Skeletal muscle tissue (tissue), 4 donors: ENCODE data around the gene SNPH. TPM values are rescaled to one million over a fixed set of nuclear protein-coding genes. Genes with fewer than 3 reads are reported as not detected.

Source experiments
- H3K27ac ChIP-seq: one replicate; pipeline ENCODE4 v1.7.0; 2013; ENCODE audit warnings: mild to moderate bottlenecking, low read depth, low read length, inconsistent platforms
- H3K27me3 ChIP-seq, 3 donors: one replicate each; pipeline ENCODE4 v1.7.0; 2013; ENCODE audit warnings: low read length in 3 of 3; ENCODE audit not compliant: control insufficient read depth in 3 of 3, insufficient read depth in 3 of 3
- H3K36me3 ChIP-seq, 3 donors: one replicate each; pipeline ENCODE4 v1.7.0; 2013; ENCODE audit warnings: low read length in 3 of 3; ENCODE audit not compliant: control insufficient read depth in 3 of 3, insufficient read depth in 3 of 3
- H3K4me1 ChIP-seq, 3 donors: one replicate each; pipeline ENCODE4 v1.7.0; 2013; ENCODE audit warnings: low read length in 3 of 3, mild to moderate bottlenecking in 3 of 3; ENCODE audit not compliant: control insufficient read depth in 3 of 3, insufficient read depth in 3 of 3
- H3K4me3 ChIP-seq, 3 donors: one replicate each; pipeline ENCODE4 v1.7.0; 2013; ENCODE audit warnings: low read length in 3 of 3
- H3K9ac ChIP-seq, 3 donors: one replicate each; pipeline ENCODE4 v1.7.0; 2013; ENCODE audit warnings: low read length in 3 of 3, mild to moderate bottlenecking in 3 of 3, moderate library complexity in 2 of 3, low read depth in 1 of 3
- H3K9me3 ChIP-seq, 3 donors: one replicate each; pipeline ENCODE4 v1.7.0; 2013; ENCODE audit warnings: low read length in 3 of 3; ENCODE audit not compliant: control insufficient read depth in 3 of 3
- total RNA-seq: library from RNA; depleted of rRNA; stranded (reverse); fragments of >200 nt; gene quantifications from one replicate; pipeline ENCODE4 v1.2.3, GENCODE V29; 2014
- donor health status: Osteomylitis.

SNPH gene
- total RNA-seq, 1 donor from 2014 or later, result 3.7 TPM

DNA sequence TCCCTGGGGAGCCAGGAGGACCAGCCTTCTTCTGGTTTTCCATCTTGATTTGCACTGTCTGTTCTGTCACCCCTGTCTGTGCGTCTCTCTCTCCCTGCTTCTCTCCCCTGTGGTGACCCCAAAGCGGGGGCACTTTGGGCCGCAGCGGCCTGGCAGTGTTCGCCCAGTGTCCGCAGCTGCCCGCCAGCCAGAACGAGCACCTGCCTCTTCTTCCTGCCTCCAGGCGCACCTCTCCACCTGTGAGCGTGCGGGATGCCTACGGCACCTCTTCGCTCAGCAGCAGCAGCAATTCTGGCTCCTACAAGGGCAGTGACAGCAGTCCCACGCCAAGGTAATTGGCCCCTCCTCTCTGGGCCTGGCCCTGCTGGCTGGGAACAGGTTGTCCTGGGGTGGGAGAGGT, 30.8 kb downstream of the SNPH start:
- Histone ChIP-seq H3K9me3 (no peaks in the 10 kb centered on the region), H3K4me3 (no peak overlapping the region), H3K9ac (no peak overlapping the region), H3K36me3 (peaks cover 0 to 12% (median 5%) of the 10 kb centered on the region in 3 donors), H3K4me1 (peaks cover 0 to 13% (median 8%) of the 10 kb centered on the region in 3 donors), H3K27ac (no peak overlapping the region), H3K27me3 (no peaks in the 10 kb centered on the region)

DNA sequence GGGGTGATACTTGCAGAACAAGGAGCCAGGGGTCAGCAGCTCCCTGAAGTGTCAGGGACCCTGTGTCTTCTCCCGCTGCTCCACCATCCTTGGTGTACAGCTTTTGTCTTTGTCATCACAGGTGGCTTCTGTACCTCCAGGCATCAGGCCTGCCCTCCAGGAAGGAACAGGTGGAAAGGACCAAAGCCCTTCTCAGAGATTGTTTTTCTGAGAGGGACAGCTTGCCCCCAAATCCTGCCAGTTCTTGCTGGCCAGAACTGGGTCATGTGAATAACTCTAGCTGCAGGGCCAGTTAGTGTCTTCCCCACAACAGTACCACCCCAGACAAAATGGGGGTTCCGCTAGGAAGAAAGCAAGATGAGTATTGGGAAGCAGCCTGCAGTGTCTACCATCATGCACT, 31.4 kb downstream of the SNPH start:
- no peak overlapping the region for H3K9ac ChIP-seq
- H3K9me3 ChIP-seq, result no peaks in the 10 kb centered on the region
- H3K36me3 ChIP-seq, result peaks cover 0 to 12% (median 5%) of the 10 kb centered on the region in 3 donors
- H3K4me3 ChIP-seq, result no peak overlapping the region
- no peaks in the 10 kb centered on the region for H3K27me3 ChIP-seq
- no peak overlapping the region for H3K27ac ChIP-seq
- H3K4me1 ChIP-seq, result peaks cover 0 to 9% (median 4%) of the 10 kb centered on the region in 3 donors

DNA sequence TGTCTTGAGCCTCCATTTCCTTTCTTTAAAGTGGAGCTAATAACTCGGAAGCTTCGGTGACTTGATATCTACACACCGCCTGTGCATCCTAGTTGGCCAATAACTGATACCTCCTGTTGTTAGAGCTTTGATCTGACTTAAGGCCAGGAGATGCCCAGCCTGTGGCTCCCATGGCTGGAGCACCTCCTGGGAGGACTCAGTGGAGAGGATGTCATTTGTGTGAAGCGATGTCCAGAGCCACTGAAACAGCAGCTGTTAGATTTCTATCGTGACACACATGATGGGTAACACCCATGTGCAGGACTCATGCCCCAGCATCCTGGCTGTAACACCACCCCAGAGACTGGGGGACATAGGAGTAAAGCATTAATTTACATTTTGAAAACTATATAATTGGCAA, 32.1 kb downstream of the SNPH start:
- Histone ChIP-seq H3K9ac (no peak overlapping the region), H3K36me3 (peaks cover 0 to 12% (median 5%) of the 10 kb centered on the region in 3 donors), H3K27ac (no peak overlapping the region), H3K9me3 (no peaks in the 10 kb centered on the region), H3K4me3 (no peak overlapping the region), H3K4me1 (peaks cover 0 to 9% (median 4%) of the 10 kb centered on the region in 3 donors), H3K27me3 (no peaks in the 10 kb centered on the region)

DNA sequence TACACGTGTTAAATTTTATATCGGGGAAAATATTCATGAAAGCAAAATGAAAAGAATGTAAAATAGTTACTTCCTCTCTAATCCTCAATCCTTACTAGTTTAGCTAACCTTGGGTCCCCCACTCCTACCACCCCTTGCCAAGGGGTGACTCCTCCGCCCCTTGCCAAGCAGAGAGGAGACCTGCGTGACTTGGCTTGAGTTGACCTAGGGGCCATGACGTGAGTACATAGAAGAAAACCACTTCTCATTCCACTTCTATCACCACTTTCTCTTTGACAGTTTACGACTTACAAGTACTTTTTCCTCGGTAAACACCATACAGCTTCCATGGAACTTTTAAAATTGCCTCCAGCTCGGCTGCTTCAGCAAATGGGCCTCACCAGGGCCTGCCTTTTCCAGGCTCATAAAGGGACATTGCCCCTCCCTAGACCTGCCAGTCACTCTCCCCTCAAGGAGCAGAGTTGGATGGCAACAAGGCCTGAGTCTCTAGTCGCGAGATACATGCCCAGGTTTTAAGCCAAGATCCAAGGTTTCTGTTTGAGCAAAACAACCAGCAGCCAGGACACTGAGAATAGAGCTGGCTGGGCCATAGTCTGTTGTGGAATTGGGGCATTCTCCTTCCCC, 32.9 kb downstream of the SNPH start:
- H3K36me3 ChIP-seq, result peaks cover 0 to 12% (median 5%) of the 10 kb centered on the region in 3 donors
- H3K4me1 ChIP-seq, result peaks cover 0 to 5% (median 4%) of the 10 kb centered on the region in 3 donors
- H3K27ac ChIP-seq, result no peak overlapping the region
- no peak overlapping the region for H3K4me3 ChIP-seq
- H3K9me3 ChIP-seq, result no peaks in the 10 kb centered on the region
- H3K27me3 ChIP-seq, result no peaks in the 10 kb centered on the region
- no peak overlapping the region for H3K9ac ChIP-seq

DNA sequence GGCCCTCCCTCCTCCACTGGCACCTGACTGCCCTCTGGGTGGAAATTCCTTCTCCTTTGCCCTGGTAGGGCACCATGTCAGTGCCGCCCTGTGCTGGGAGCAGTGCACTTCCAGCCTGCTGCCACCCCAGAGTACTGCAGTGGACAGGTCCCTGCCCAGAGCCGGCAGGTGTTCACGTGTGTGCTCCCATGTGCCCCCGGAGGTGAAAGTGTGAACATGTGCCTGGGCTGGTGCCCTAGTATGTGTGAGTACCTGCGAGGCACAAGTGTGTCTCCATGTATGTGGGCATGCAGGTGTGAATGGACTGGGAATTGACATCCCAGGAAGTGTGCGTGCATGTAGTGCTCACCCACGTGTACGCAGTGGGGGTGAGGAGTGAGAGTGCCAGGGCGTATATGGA, 33.4 kb downstream of the SNPH start:
- H3K9me3 ChIP-seq, result no peaks in the 10 kb centered on the region
- H3K36me3 ChIP-seq, result peaks cover 0 to 12% (median 5%) of the 10 kb centered on the region in 3 donors
- H3K27ac ChIP-seq, result no peak overlapping the region
- peaks cover 0 to 2% (median 2%) of the 10 kb centered on the region in 3 donors for H3K4me1 ChIP-seq
- no peak overlapping the region for H3K9ac ChIP-seq
- no peaks in the 10 kb centered on the region for H3K27me3 ChIP-seq
- no peak overlapping the region for H3K4me3 ChIP-seq

DNA sequence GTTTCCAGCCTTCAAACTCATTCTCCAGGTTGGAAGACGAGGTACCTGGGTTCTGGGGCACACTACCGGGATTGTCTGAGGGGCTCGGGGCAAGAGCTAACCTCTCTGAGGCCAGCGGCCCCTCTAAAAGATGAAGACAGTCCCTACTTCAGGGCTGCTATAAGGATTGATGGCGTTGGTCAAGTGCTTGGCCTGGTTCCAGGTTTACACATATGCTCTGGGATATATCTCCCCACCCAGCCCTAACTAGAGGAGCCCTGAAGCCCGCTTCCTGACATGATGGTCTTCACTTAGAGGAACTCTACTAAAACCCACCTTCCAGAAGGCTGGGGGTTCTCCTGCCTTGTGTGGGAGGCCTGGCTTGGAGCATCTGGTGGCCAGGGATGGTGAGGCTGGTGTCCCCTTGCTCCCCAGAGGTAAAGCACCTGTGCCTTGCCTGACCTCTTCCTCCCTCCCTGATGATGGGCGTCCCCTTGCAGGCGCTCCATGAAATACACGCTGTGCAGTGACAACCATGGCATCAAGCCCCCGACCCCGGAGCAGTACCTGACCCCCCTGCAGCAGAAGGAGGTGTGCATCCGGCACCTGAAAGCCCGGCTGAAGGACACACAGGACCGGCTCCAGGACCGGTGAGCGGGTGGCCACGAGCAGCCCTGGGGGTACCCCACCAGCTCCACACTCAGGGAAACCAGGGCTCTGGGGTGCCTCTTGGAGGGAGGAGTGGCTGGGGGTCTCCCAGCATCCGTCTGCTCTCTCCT, 34.2 kb downstream of the SNPH start:
- H3K9ac ChIP-seq, result no peak overlapping the region
- H3K27ac ChIP-seq, result no peak overlapping the region
- peaks cover 0 to 2% (median 2%) of the 10 kb centered on the region in 3 donors for H3K4me1 ChIP-seq
- H3K27me3 ChIP-seq, result no peaks in the 10 kb centered on the region
- H3K4me3 ChIP-seq, result no peak overlapping the region
- peaks cover 3 to 12% (median 11%) of the 10 kb centered on the region in 3 donors for H3K36me3 ChIP-seq
- H3K9me3 ChIP-seq, result no peaks in the 10 kb centered on the region

DNA sequence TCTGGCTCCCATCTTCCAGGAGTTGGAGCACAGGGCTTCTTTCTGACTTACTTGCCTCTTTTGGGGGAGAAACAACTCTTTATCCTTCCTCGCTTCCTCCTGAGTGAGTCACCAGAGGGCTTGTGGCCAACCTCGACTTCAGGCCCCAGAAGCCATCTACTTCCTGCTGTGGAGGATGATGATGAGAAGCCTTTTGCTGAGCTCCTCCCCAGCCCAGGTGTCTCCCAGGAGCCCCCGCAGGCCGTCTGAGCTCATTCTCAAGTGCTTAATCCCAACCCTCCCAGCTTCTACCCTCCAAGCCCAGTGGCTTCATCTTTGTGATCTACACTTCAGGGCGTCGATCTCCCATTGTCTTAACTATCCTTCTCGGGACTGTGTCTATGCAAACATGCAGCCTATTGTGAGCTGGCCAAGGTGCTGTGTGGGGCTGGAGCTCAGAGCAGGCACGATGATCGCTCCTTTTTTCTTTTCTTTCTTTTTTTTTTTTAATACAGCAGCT, 35.0 kb downstream of the SNPH start:
- H3K9ac ChIP-seq, result no peak overlapping the region
- peaks cover 0 to 2% (median 2%) of the 10 kb centered on the region in 3 donors for H3K4me1 ChIP-seq
- peaks cover 3 to 14% (median 12%) of the 10 kb centered on the region in 3 donors for H3K36me3 ChIP-seq
- H3K4me3 ChIP-seq, result no peak overlapping the region
- no peaks in the 10 kb centered on the region for H3K9me3 ChIP-seq
- no peak overlapping the region for H3K27ac ChIP-seq
- H3K27me3 ChIP-seq, result no peaks in the 10 kb centered on the region

DNA sequence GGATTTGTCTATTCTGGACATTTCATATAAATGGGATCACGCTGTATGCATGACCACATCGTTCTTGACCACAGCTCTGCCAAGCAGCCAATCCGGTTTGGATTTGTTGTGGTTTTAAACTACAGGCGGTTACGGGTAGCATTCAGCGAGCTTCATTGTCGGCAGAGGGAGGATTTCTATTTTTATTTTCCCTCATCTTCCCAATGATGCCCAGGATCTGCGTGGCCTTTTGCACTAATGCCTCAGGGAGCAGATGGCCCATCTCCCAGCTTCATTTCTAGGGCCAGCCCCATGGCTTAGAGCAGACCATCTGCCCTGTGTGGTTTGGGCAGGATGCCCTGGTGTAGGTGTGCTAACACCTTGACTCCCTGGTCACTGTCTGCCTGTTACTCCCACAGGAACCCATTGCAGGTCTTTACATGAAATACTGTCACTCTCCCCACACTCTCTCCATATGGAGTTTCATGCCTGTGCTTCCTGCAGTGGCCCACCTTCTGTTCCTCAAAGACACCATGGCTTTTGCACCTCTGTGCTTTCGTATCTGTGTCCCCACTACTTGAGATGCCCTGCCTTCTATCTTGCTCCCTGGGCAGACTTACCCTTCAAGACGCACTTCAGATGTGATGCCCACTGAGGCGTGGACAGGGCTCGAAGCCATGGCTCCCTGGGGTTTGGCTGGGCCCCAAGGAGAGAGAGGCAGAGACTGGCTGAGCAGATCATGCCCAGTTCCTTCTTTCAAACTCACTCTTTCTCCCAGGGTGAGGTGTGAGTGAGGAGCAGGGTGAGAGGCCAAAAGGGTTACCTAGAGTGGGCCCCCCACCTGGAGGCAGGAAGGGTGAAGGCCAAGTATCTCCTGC, 36.8 kb downstream of the SNPH start:
- Histone ChIP-seq H3K36me3 (peaks cover 3 to 14% (median 9%) of the 10 kb centered on the region in 3 donors), H3K27me3 (no peaks in the 10 kb centered on the region), H3K9me3 (no peaks in the 10 kb centered on the region), H3K27ac (no peak overlapping the region), H3K4me1 (peaks cover 0 to 2% (median 2%) of the 10 kb centered on the region in 3 donors), H3K9ac (no peak overlapping the region), H3K4me3 (no peak overlapping the region)

DNA sequence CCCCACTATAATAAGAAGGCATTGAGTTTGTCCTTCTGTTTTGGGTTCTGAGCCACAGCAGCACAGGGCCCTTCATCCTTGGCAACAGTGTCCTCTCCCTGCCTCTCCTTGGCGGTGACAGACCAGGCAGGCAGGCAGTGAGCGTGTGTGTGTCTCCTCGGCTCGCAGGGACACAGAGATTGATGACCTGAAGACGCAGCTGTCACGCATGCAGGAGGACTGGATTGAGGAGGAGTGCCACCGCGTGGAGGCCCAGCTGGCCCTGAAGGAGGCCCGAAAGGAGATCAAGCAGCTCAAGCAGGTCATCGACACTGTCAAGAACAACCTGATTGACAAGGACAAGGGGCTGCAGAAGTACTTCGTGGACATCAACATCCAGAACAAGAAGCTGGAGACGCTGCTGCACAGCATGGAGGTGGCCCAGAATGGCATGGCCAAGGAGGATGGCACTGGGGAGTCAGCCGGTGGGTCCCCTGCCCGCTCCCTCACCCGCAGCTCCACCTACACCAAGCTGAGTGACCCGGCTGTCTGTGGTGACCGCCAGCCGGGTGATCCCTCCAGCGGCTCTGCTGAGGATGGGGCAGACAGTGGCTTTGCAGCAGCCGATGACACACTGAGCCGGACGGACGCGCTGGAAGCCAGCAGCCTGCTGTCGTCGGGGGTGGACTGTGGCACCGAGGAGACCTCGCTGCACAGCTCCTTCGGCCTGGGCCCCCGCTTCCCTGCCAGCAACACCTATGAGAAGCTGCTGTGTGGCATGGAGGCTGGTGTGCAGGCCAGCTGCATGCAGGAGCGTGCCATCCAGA, 38.8 kb downstream of the SNPH start:
- no peak overlapping the region for H3K9ac ChIP-seq
- H3K4me1 ChIP-seq, result peaks cover 0 to 2% (median 0%) of the 10 kb centered on the region in 3 donors
- no peak overlapping the region for H3K27ac ChIP-seq
- no peaks in the 10 kb centered on the region for H3K9me3 ChIP-seq
- peaks cover 3 to 9% (median 3%) of the 10 kb centered on the region in 3 donors for H3K36me3 ChIP-seq
- no peak overlapping the region for H3K4me3 ChIP-seq
- no peaks in the 10 kb centered on the region for H3K27me3 ChIP-seq
